ENCODE data around the gene VPS54.

VPS54 gene

DNA sequence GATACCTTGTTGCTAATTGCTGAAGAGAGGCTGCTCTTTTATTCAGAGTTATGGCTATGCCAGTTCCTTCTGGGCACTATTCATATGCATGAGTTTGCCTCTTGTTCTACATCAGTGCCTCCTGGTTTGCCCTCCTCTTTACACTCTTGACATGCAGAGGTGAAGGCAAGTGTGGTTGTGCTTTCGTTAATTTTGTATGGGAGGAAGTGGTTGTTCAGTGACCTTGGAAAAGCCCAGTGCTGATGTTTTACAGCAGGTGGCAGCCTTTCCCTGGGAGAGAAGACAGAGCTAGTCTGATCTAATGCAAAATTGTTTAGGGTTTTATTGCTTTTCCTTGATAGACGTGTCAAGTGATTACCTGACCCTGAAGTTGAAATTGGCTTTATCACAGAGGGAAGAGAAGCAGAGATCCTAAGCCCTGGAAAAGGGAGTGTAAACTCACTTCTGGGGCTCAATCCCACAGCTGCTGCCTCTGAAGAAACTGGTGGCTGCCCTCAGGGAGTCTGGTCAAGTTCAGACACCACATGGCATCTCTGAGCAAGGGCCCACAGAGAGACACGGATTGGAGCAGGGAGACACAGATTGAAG is 30.5 kb upstream of the VPS54 start:
- Histone ChIP-seq H3K27me3 (ENCODE audit: low read depth, low read length) (no peaks in the 10 kb centered on the region), H3K9me3 (ENCODE audit: control insufficient read depth in 1 of 2, low read length in 2 of 2) (no peaks in the 10 kb centered on the region), H3K4me3 (ENCODE audit: low read depth in 1 of 2, low read length in 2 of 2) (no peak overlapping the region)

DNA sequence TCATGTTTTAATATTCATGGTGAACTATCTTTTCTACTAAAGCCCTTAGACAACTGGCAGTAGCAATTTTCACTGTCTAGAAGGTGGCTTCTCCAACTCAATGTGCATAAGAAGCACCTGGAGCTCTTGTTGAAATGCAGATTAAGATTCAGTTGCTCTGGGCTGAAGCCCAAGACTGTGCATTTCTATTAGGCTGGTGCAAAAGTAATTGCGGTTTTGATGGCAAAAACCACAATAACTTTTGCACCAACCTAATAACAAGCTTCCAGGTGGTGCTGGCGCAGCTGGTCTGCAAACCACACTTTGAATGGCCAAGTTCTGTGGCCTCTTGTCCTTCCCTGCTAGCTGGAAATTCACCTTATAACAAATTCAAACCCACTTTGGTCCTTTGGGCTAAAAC is 26.7 kb upstream of the VPS54 start:
- H3K27me3 ChIP-seq (ENCODE audit: low read depth, low read length) = no peaks in the 10 kb centered on the region
- H3K27ac ChIP-seq (ENCODE audit: low read length) = no peak overlapping the region
- H3K9me3 ChIP-seq (ENCODE audit: control insufficient read depth in 1 of 2, low read length in 2 of 2) = no peaks in the 10 kb centered on the region
- no peaks in the 10 kb centered on the region for H3K36me3 ChIP-seq (ENCODE audit: control insufficient read depth in 1 of 2, insufficient read depth in 2 of 2, low read length in 2 of 2)
- H3K4me3 ChIP-seq (ENCODE audit: low read depth in 1 of 2, low read length in 2 of 2) = no peak overlapping the region
- no peaks in the 10 kb centered on the region for H3K4me1 ChIP-seq (ENCODE audit: control insufficient read depth in 1 of 2, insufficient read depth in 2 of 2, low read length in 2 of 2)

More for the DNA sequence above, 30.5 kb upstream of the VPS54 start:
- no peaks in the 10 kb centered on the region for H3K36me3 ChIP-seq (ENCODE audit: control insufficient read depth in 1 of 2, insufficient read depth in 2 of 2, low read length in 2 of 2)
- H3K4me1 ChIP-seq (ENCODE audit: control insufficient read depth in 1 of 2, insufficient read depth in 2 of 2, low read length in 2 of 2) = no peaks in the 10 kb centered on the region
- no peak overlapping the region for H3K27ac ChIP-seq (ENCODE audit: low read length)

DNA sequence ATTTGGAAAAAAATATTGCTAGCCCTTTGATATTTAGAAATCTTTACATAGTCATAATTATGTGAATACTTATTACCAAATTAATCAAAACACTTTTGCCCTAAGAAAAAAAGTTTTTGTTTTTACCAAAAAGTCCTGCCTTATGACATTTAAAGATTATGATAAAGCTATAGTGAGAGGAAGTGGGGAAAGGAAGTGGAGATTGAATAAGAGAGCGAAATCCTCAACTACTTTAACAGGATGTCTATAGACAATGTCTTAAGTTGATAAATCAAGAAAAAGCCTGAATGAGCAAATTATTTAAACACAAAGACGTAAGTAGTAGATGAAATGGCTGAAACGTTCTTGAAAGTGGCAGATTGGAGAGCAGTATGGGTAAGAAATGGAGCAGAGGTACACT is 20.9 kb upstream of the VPS54 start:
- Histone ChIP-seq H3K4me3 (ENCODE audit: low read depth in 1 of 2, low read length in 2 of 2) (no peak overlapping the region), H3K9me3 (ENCODE audit: control insufficient read depth in 1 of 2, low read length in 2 of 2) (no peaks in the 10 kb centered on the region), H3K27me3 (ENCODE audit: low read depth, low read length) (no peaks in the 10 kb centered on the region), H3K4me1 (ENCODE audit: control insufficient read depth in 1 of 2, insufficient read depth in 2 of 2, low read length in 2 of 2) (no peaks in the 10 kb centered on the region), H3K36me3 (ENCODE audit: control insufficient read depth in 1 of 2, insufficient read depth in 2 of 2, low read length in 2 of 2) (no peaks in the 10 kb centered on the region), H3K27ac (ENCODE audit: low read length) (no peak overlapping the region)

DNA sequence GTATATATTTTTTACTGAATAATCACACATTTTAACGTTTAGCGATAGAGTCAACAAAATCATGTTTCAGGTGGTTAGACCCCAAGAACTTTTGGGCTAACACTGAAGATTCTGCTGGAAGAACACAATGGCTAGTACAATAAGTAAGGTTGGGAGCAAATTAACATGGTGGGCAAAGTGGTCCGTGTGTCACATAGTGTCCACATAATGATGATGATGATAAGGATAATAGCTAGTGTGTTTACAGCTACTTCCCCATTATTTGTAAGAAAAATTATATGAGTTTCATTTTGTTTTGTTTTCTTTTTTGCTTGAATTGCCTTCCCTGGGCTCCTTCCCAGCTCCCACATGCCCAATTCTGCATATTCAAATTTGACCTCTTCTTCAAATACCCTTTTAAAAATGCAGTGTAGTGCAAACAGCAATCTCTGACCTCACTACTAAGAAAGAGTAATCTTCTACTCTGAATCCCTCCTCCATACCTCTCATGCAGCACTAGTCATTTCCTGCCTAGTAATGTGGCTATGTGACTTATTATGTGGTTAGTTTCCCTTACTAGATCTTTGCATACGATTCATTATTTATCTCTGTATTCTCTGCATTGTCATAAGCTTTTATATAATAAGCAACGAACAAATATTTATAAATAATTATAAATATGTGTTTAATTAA is 16.9 kb upstream of the VPS54 start:
- Histone ChIP-seq H3K4me1 (ENCODE audit: control insufficient read depth in 1 of 2, insufficient read depth in 2 of 2, low read length in 2 of 2) (no peaks in the 10 kb centered on the region), H3K4me3 (ENCODE audit: low read depth in 1 of 2, low read length in 2 of 2) (no peak overlapping the region), H3K9me3 (ENCODE audit: control insufficient read depth in 1 of 2, low read length in 2 of 2) (no peaks in the 10 kb centered on the region), H3K27me3 (ENCODE audit: low read depth, low read length) (no peaks in the 10 kb centered on the region), H3K27ac (ENCODE audit: low read length) (no peak overlapping the region), H3K36me3 (ENCODE audit: control insufficient read depth in 1 of 2, insufficient read depth in 2 of 2, low read length in 2 of 2) (no peaks in the 10 kb centered on the region)

DNA sequence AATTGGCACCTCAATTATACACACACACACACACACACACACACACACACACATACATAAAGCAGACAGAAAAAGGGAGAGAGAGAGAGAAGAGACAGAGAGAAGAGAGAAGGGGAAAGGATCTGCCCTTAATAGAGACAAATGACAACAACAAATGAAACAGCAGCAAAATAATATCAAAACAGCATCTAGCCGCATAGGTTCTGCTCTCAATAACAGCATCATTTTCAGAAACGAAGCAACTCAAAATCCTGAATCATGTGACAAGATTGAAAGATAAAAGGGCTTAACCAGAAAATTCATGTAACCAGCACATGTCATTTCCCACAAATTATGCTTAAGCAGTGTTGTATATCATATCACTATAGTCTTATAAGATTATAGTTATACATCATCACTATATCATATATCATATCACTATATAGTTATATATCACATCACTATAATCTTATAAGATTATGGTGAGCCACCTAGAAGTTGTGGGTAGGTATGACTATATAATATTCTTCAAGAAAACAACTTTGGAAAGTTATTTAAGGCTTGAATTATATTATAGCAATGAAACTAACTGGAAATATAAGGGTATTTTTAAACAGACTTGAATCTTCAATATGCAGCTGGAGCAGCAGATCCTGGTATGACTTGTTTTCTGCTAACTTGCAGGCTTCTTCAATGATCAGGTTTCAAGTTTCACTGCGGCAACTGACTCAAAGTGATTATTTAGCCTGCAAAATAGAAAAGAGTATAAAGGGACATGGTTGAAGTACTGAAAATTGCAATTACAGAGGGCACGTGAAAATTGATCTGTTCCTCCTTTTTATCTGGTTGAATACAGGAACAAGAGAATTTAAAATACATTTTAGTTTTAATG is 16.1 kb upstream of the VPS54 start:
- H3K4me1 ChIP-seq (ENCODE audit: control insufficient read depth in 1 of 2, insufficient read depth in 2 of 2, low read length in 2 of 2) = no peaks in the 10 kb centered on the region
- no peaks in the 10 kb centered on the region for H3K27me3 ChIP-seq (ENCODE audit: low read depth, low read length)
- no peaks in the 10 kb centered on the region for H3K9me3 ChIP-seq (ENCODE audit: control insufficient read depth in 1 of 2, low read length in 2 of 2)
- H3K36me3 ChIP-seq (ENCODE audit: control insufficient read depth in 1 of 2, insufficient read depth in 2 of 2, low read length in 2 of 2) = no peaks in the 10 kb centered on the region
- no peak overlapping the region for H3K27ac ChIP-seq (ENCODE audit: low read length)
- H3K4me3 ChIP-seq (ENCODE audit: low read depth in 1 of 2, low read length in 2 of 2) = no peak overlapping the region

DNA sequence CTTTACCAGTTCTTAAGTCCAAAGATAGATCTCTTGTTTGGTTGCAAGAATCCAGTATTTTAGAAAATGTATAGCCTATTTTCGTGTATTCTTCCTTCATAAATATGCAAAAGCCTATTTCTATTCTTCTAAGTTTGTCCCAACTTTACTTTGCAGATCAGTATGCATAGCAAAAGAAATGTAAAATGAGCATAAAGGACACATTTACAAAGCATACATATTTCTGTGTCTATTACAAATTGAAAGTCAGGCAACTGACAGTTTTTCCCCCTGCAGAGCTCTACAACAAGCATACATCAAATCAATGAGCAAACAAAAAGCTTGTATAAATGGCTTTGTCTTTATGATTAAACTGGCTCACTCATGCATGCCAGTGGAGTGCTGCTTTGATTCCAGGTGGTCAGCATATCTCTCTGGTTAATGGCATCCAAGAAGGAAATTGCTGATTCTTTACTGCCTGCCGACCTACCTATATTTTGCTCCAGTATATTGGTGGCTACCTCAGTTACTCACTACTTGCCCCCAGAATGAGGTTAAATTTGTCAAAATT is 10.0 kb upstream of the VPS54 start:
- H3K27me3 ChIP-seq (ENCODE audit: low read depth, low read length) = no peaks in the 10 kb centered on the region
- no peaks in the 10 kb centered on the region for H3K9me3 ChIP-seq (ENCODE audit: control insufficient read depth in 1 of 2, low read length in 2 of 2)
- no peaks in the 10 kb centered on the region for H3K4me1 ChIP-seq (ENCODE audit: control insufficient read depth in 1 of 2, insufficient read depth in 2 of 2, low read length in 2 of 2)
- no peaks in the 10 kb centered on the region for H3K36me3 ChIP-seq (ENCODE audit: control insufficient read depth in 1 of 2, insufficient read depth in 2 of 2, low read length in 2 of 2)
- no peak overlapping the region for H3K27ac ChIP-seq (ENCODE audit: low read length)
- H3K4me3 ChIP-seq (ENCODE audit: low read depth in 1 of 2, low read length in 2 of 2) = no peak overlapping the region

DNA sequence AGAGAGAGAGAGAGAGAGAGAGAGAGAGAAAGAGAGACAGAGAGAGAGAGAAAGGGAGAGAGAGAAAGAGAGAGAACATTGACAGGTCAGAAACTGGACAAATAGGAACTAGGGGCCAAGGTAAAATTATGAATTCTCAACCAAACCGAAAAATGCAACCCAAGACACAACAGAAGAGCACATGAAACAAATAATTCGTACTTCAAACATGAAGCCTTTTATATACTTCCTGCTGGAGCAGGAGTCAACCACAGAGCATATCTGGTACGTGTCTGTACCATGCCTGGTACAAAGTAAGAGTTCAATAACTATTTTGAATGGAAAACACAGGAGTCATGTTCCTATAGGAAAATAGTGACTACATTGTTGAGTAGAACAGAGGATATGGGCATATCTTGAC is 6.5 kb upstream of the VPS54 start:
- H3K27ac ChIP-seq (ENCODE audit: low read length) = no peak overlapping the region
- no peaks in the 10 kb centered on the region for H3K27me3 ChIP-seq (ENCODE audit: low read depth, low read length)
- no peaks in the 10 kb centered on the region for H3K4me1 ChIP-seq (ENCODE audit: control insufficient read depth in 1 of 2, insufficient read depth in 2 of 2, low read length in 2 of 2)
- no peaks in the 10 kb centered on the region for H3K9me3 ChIP-seq (ENCODE audit: control insufficient read depth in 1 of 2, low read length in 2 of 2)
- H3K4me3 ChIP-seq (ENCODE audit: low read depth in 1 of 2, low read length in 2 of 2) = no peak overlapping the region
- no peaks in the 10 kb centered on the region for H3K36me3 ChIP-seq (ENCODE audit: control insufficient read depth in 1 of 2, insufficient read depth in 2 of 2, low read length in 2 of 2)

DNA sequence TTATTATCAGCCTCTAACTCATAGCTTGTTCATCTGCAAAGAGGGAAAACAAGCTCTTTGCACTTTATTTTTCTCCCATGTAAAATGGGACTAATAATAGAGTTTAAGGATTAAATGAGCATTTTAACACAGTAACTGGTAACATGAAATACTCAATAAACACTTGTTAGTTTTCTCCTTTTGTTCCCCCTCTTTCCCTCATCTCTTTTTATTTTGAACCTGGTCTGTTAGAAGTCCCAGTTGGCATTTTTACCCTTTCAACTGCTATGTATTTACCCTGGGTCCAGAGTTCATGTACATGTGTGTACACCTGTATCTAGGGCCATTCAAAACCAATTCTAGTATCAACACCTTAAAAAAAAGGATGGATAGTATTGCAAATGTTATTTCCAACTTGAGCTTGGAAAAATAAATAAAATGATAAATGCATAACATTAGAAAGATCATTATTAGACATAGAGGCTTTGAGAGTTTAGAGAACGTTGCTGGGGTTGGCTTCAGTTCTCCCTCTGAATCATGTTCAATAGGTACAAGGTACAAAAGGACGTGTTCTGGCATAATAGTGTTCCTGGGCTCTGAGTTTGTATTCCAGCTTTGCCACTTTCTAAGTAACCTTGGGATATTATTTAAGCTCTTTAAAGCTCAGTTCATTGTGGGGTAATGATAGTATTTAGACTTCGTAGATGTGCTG is 5.2 kb upstream of the VPS54 start:
- no peaks in the 10 kb centered on the region for H3K36me3 ChIP-seq (ENCODE audit: control insufficient read depth in 1 of 2, insufficient read depth in 2 of 2, low read length in 2 of 2)
- no peaks in the 10 kb centered on the region for H3K9me3 ChIP-seq (ENCODE audit: control insufficient read depth in 1 of 2, low read length in 2 of 2)
- peaks cover 5 to 11% of the 10 kb centered on the region in 2 donors for H3K4me1 ChIP-seq (ENCODE audit: control insufficient read depth in 1 of 2, insufficient read depth in 2 of 2, low read length in 2 of 2)
- H3K4me3 ChIP-seq (ENCODE audit: low read depth in 1 of 2, low read length in 2 of 2) = no peak overlapping the region
- H3K27ac ChIP-seq (ENCODE audit: low read length) = no peak overlapping the region
- H3K27me3 ChIP-seq (ENCODE audit: low read depth, low read length) = no peaks in the 10 kb centered on the region

DNA sequence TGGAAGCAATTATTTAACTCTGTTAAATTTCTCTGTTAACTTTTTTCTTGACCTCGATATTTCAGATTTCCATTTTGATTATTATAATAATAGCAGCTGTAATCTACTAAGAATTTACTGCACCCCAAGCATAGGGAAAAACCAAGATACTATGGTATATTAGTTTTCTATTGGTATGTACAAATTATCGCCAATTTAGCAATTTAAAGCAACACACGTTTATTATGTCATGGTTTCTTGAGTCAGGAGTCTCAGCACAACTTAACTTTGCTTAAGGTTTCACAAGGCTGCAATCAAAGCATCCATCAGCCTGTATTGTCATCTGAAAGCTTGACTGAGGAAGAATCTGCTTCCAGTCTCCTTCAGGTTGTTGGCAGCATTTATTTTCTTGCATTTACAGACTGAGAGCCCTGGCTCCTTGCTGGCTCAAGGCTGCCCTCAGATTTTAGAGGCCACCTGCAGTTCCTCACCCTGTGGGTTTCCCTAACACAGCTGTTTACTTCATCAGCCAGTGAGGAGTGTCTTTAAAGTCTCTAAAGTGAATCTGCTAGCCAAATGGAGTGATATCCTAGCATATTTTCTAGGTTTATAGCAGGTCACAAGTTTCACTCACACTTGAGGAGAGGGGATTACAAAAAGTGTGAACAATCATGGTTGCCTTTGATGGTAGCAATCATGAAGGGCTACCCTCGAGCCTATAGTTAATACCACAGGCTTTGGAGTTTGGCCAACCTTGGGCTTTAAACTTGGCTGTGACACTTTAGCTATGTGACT is 4.4 kb upstream of the VPS54 start:
- Histone ChIP-seq H3K36me3 (ENCODE audit: control insufficient read depth in 1 of 2, insufficient read depth in 2 of 2, low read length in 2 of 2) (no peaks in the 10 kb centered on the region), H3K27ac (ENCODE audit: low read length) (no peak overlapping the region), H3K4me3 (ENCODE audit: low read depth in 1 of 2, low read length in 2 of 2) (no peak overlapping the region), H3K9me3 (ENCODE audit: control insufficient read depth in 1 of 2, low read length in 2 of 2) (no peaks in the 10 kb centered on the region), H3K4me1 (ENCODE audit: control insufficient read depth in 1 of 2, insufficient read depth in 2 of 2, low read length in 2 of 2) (peaks cover 5 to 11% of the 10 kb centered on the region in 2 donors), H3K27me3 (ENCODE audit: low read depth, low read length) (no peaks in the 10 kb centered on the region)

DNA sequence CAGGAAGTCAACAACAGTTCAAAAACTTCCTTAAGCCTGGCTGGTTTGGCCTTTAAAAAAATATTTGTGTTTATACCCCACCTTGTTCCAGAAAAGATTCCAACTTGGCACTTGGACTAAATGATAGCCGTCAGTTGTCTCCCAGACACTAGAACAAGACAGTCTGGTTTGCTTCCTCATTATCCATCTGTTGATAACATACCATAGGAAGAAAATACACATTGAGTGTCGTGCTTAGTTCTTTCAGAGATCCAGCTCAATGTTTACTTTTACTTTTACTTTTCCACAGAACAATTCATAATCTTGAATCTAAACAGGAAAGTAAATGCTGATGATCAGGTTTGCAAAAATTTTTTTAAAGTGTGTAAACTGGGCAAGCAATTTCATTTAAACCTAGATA is 2.4 kb upstream of the VPS54 start:
- Histone ChIP-seq H3K36me3 (ENCODE audit: control insufficient read depth in 1 of 2, insufficient read depth in 2 of 2, low read length in 2 of 2) (no peaks in the 10 kb centered on the region), H3K4me3 (ENCODE audit: low read depth in 1 of 2, low read length in 2 of 2) (no peak overlapping the region), H3K9me3 (ENCODE audit: control insufficient read depth in 1 of 2, low read length in 2 of 2) (no peaks in the 10 kb centered on the region), H3K27me3 (ENCODE audit: low read depth, low read length) (no peaks in the 10 kb centered on the region), H3K4me1 (ENCODE audit: control insufficient read depth in 1 of 2, insufficient read depth in 2 of 2, low read length in 2 of 2) (peaks cover 11 to 17% of the 10 kb centered on the region in 2 donors), H3K27ac (ENCODE audit: low read length) (peak overlapping the region; percentile 51)

All from muscle layer of duodenum (tissue), 2 donors.